H9 (cell line): ENCODE results near the gene SH3BP5L. TPM values are rescaled to one million over a fixed set of nuclear protein-coding genes. Genes with fewer than 3 reads are reported as not detected.

ENCODE experiments used
- DNase-seq: peaks from one replicate; pipeline ENCODE4 v3.0.0-alpha.2; 2017
- H2AFZ ChIP-seq: one replicate; pipeline ENCODE4 v1.6.1; 2013; ENCODE audit warnings: mild to moderate bottlenecking, low read length, control low read depth, moderate library complexity
- H2AK5ac ChIP-seq: 2 replicates; pipeline ENCODE4 v1.6.1; 2013; ENCODE audit warnings: low read length, control low read depth, mixed read lengths; ENCODE audit not compliant: insufficient read length
- H2BK120ac ChIP-seq: one replicate; pipeline ENCODE4 v1.6.1; 2013; ENCODE audit warnings: low read depth, mild to moderate bottlenecking, low read length, control low read depth, inconsistent platforms; ENCODE audit not compliant: poor library complexity, severe bottlenecking
- H2BK12ac ChIP-seq: 2 replicates; pipeline ENCODE4 v1.6.1; 2013; ENCODE audit warnings: low read length, control low read depth, mixed read lengths, low read depth; ENCODE audit not compliant: insufficient read length
- H2BK15ac ChIP-seq: 2 replicates; pipeline ENCODE4 v1.6.1; 2013; ENCODE audit warnings: low read depth, low read length, control low read depth
- H2BK20ac ChIP-seq: one replicate; pipeline ENCODE4 v1.6.1; 2013; ENCODE audit warnings: low read depth, mild to moderate bottlenecking, low read length, control low read depth, inconsistent platforms; ENCODE audit not compliant: poor library complexity, severe bottlenecking
- H2BK5ac ChIP-seq: 2 replicates; pipeline ENCODE4 v1.6.1; 2013; ENCODE audit warnings: low read length, control low read depth, mixed read lengths; ENCODE audit not compliant: insufficient read length
- H3K14ac ChIP-seq: 2 replicates; pipeline ENCODE4 v1.6.1; 2013; ENCODE audit warnings: low read length, control low read depth; ENCODE audit not compliant: insufficient read depth
- H3K18ac ChIP-seq: 2 replicates; pipeline ENCODE4 v1.6.1; 2013; ENCODE audit warnings: low read depth, mild to moderate bottlenecking, mixed read lengths, low read length, control low read depth; ENCODE audit not compliant: insufficient read length
- H3K23ac ChIP-seq: 2 replicates; pipeline ENCODE4 v1.6.1; 2013; ENCODE audit warnings: low read length, control low read depth, mixed read lengths, low read depth; ENCODE audit not compliant: insufficient read length
- H3K23me2 ChIP-seq: 2 replicates; pipeline ENCODE4 v1.6.1; 2013; ENCODE audit warnings: low read depth, mild to moderate bottlenecking, mixed read lengths, low read length, control low read depth; ENCODE audit not compliant: insufficient read length, poor library complexity, severe bottlenecking
- H3K27ac ChIP-seq: 2 replicates; pipeline ENCODE4 v1.5.1; 2013; ENCODE audit warnings: low read length, control low read depth, mixed read lengths, low read depth; ENCODE audit not compliant: insufficient read length
- H3K27me3 ChIP-seq: 2 replicates; pipeline ENCODE4 v1.6.1; 2013; ENCODE audit warnings: low read length, control low read depth, inconsistent platforms; ENCODE audit not compliant: insufficient read depth
- H3K4ac ChIP-seq: 2 replicates; pipeline ENCODE4 v1.6.1; 2013; ENCODE audit warnings: low read depth, mild to moderate bottlenecking, control low read depth, inconsistent platforms, low read length, moderate library complexity
- H3K4me1 ChIP-seq: 2 replicates; pipeline ENCODE4 v1.6.1; 2013; ENCODE audit warnings: low read length, control low read depth, inconsistent platforms; ENCODE audit not compliant: insufficient read depth
- H3K4me2 ChIP-seq: 2 replicates; pipeline ENCODE4 v1.6.1; 2013; ENCODE audit warnings: low read length, control low read depth, mixed read lengths; ENCODE audit not compliant: insufficient read length, insufficient read depth
- H3K56ac ChIP-seq: 2 replicates; pipeline ENCODE4 v1.6.1; 2013; ENCODE audit warnings: low read depth, mild to moderate bottlenecking, mixed read lengths, low read length, control low read depth; ENCODE audit not compliant: insufficient read length
- H3K79me1 ChIP-seq: 2 replicates; pipeline ENCODE4 v1.6.1; 2013; ENCODE audit warnings: low read depth, mild to moderate bottlenecking, moderate library complexity, low read length, control low read depth, inconsistent platforms; ENCODE audit not compliant: insufficient read depth, poor library complexity, severe bottlenecking
- H3K79me2 ChIP-seq: 2 replicates; pipeline ENCODE4 v1.6.1; 2013; ENCODE audit warnings: low read length, control low read depth, inconsistent platforms; ENCODE audit not compliant: insufficient read depth
- H3K9ac ChIP-seq: 2 replicates; pipeline ENCODE4 v1.6.1; 2013; ENCODE audit warnings: low read length, control low read depth, mixed read lengths; ENCODE audit not compliant: insufficient read length; ENCODE audit errors: extremely low read depth
- H3K9me3 ChIP-seq: one replicate; pipeline ENCODE4 v1.6.1; 2013; ENCODE audit warnings: low read depth, low read length, inconsistent platforms; ENCODE audit not compliant: control insufficient read depth
- H3T11ph ChIP-seq: one replicate; pipeline ENCODE4 v1.6.1; 2013; ENCODE audit warnings: mild to moderate bottlenecking, low read length, control low read depth, inconsistent platforms
- H4K20me1 ChIP-seq: one replicate; pipeline ENCODE4 v1.6.1; 2013; ENCODE audit not compliant: control insufficient read depth, insufficient read length, insufficient read depth
- H4K5ac ChIP-seq: 2 replicates; pipeline ENCODE4 v1.6.1; 2013; ENCODE audit warnings: low read depth, mild to moderate bottlenecking, mixed read lengths, low read length, control low read depth; ENCODE audit not compliant: insufficient read length
- H4K8ac ChIP-seq: replicated peaks from 2 replicates; pipeline ENCODE4 v1.6.1; 2013; ENCODE audit warnings: low read length, control low read depth, mixed read lengths, low read depth; ENCODE audit not compliant: insufficient read length
- H4K91ac ChIP-seq: 2 replicates; pipeline ENCODE4 v1.6.1; 2013; ENCODE audit warnings: low read depth, mild to moderate bottlenecking, moderate library complexity, mixed read lengths, low read length, control low read depth; ENCODE audit not compliant: insufficient read length
- H3K27ac Mint-ChIP-seq, 3 experiments: 2 replicates in 2 of 3; 3 replicates in 1 of 3; pipeline ENCODE4 v1.8.0; 2020 to 2021; ENCODE audit warnings: mixed read lengths in 3 of 3, mild to moderate bottlenecking in 1 of 3, moderate library complexity in 1 of 3
- H3K27me3 Mint-ChIP-seq: 2 replicates; pipeline ENCODE4 v1.8.0; 2021; ENCODE audit warnings: low read depth, mild to moderate bottlenecking, moderate library complexity, mixed read lengths
- H3K36me3 Mint-ChIP-seq, 3 experiments: 2 replicates in 2 of 3; 3 replicates in 1 of 3; pipeline ENCODE4 v1.8.0; 2020 to 2021; ENCODE audit warnings: low read depth in 3 of 3, mixed read lengths in 3 of 3; ENCODE audit not compliant: insufficient read depth in 1 of 3
- H3K4me1 Mint-ChIP-seq, 2 experiments: 2 replicates each; pipeline ENCODE4 v1.8.0; 2020; ENCODE audit warnings: mixed read lengths in 2 of 2
- H3K4me3 Mint-ChIP-seq, 2 experiments: 2 replicates in 1 of 2; 3 replicates in 1 of 2; pipeline ENCODE4 v1.8.0; 2020 to 2021; ENCODE audit warnings: mild to moderate bottlenecking in 2 of 2, mixed read lengths in 2 of 2, moderate library complexity in 1 of 2
- H3K9me3 Mint-ChIP-seq, 2 experiments: 2 replicates in 1 of 2; 3 replicates in 1 of 2; pipeline ENCODE4 v1.8.0; 2020; ENCODE audit warnings: mild to moderate bottlenecking in 2 of 2, mixed read lengths in 2 of 2, moderate library complexity in 1 of 2
- WGBS: extraction: QIAGEN DNeasy Blood & Tissue Kit; methylation state at CpG from one replicate; pipeline ENCODE4 v1.1.7; 2013; ENCODE audit warnings: missing lambda C conversion rate, low lambda C conversion rate, mixed read lengths; ENCODE audit not compliant: insufficient read length; ENCODE audit errors: extremely low coverage; 5-methylcytosine and 5-hydroxymethylcytosine counted together
- total RNA-seq: library from RNA; stranded (reverse); gene quantifications from 2 replicates; pipeline ENCODE4 v1.2.1, GENCODE V29; 2021
- TF ChIP-seq, protein P1 (sequence below): fragments of 200-600 bp; sonication (generic); conservative IDR thresholded peaks from 3 replicates; pipeline ENCODE4 v1.8.0; 2021; ENCODE audit warnings: antibody characterized with exemption, mild to moderate bottlenecking

SH3BP5L gene
- total RNA-seq, 1 experiment from 2014 or later: 27.6 TPM

DNA sequence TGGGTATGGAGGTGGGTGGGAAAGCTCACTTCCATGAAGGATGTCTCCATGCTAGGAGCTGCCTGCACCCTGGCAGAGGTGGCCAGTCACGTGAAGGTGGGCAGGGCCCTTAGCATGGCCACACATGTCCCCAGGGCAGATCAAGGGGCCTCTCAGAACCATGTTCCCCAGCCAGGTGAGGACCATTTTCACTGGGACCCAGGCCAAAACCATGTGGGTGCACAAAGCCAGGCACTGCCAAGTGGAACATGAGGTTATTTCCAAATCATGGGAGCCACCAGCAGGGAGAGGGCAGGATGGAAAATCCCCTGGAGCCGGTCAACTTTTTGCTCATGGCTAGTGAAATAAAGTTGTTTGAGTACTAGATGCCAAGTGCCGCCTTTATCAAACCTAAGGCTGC, 23.4 kb upstream of the SH3BP5L start:
- H3K79me1 ChIP-seq: no peaks in the 10 kb centered on the region
- no peaks in the 10 kb centered on the region for H3K23me2 ChIP-seq
- no peak overlapping the region for H3K14ac ChIP-seq
- no peak overlapping the region for H2BK15ac ChIP-seq
- H3K27ac ChIP-seq: no peak overlapping the region
- no peak overlapping the region for H3K23ac ChIP-seq
- no peak overlapping the region for H2BK5ac ChIP-seq
- Mint-ChIP-seq H3K36me3 (peaks cover 24 to 56% (median 30%) of the 10 kb centered on the region in 3 experiments; a peak in 6 of 7 replicates), H3K4me1 (no peaks in the 10 kb centered on the region), H3K9me3 (no peaks in the 10 kb centered on the region), H3K4me3 (no peak overlapping the region), H3K27ac (no peak overlapping the region), H3K27me3 (no peaks in the 10 kb centered on the region)
- H2AK5ac ChIP-seq: no peak overlapping the region
- no peak overlapping the region for H2BK12ac ChIP-seq
- no peaks in the 10 kb centered on the region for H3K9me3 ChIP-seq
- no peak overlapping the region for H2AFZ ChIP-seq
- H4K20me1 ChIP-seq: no peaks in the 10 kb centered on the region
- no peak for DNase-seq
- WGBS: no CpG with 5 or more reads among the region's 3 CpGs
- no peak overlapping the region for H4K5ac ChIP-seq
- no peak overlapping the region for H3K4ac ChIP-seq
- no peak overlapping the region for H3K56ac ChIP-seq
- no peak overlapping the region for H2BK120ac ChIP-seq
- no peaks in the 10 kb centered on the region for H3K4me1 ChIP-seq
- H3K4me2 ChIP-seq: no peak overlapping the region
- H4K8ac ChIP-seq: no peak overlapping the region
- H3K18ac ChIP-seq: no peak overlapping the region
- TF ChIP-seq, protein P1, sequence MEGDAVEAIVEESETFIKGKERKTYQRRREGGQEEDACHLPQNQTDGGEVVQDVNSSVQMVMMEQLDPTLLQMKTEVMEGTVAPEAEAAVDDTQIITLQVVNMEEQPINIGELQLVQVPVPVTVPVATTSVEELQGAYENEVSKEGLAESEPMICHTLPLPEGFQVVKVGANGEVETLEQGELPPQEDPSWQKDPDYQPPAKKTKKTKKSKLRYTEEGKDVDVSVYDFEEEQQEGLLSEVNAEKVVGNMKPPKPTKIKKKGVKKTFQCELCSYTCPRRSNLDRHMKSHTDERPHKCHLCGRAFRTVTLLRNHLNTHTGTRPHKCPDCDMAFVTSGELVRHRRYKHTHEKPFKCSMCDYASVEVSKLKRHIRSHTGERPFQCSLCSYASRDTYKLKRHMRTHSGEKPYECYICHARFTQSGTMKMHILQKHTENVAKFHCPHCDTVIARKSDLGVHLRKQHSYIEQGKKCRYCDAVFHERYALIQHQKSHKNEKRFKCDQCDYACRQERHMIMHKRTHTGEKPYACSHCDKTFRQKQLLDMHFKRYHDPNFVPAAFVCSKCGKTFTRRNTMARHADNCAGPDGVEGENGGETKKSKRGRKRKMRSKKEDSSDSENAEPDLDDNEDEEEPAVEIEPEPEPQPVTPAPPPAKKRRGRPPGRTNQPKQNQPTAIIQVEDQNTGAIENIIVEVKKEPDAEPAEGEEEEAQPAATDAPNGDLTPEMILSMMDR: no peak
- no peaks in the 10 kb centered on the region for H3K27me3 ChIP-seq
- no peak overlapping the region for H2BK20ac ChIP-seq
- no peak overlapping the region for H4K91ac ChIP-seq
- no peak overlapping the region for H3K9ac ChIP-seq
- H3T11ph ChIP-seq: no peak overlapping the region
- no peaks in the 10 kb centered on the region for H3K79me2 ChIP-seq
